ENCODE data around the gene SDF4. TPM values are rescaled to one million over a fixed set of nuclear protein-coding genes. Genes with fewer than 3 reads are reported as not detected.

The SDF4 gene
- total RNA-seq, 3 donors from 2014 or later (not counting 1 experiment from before 2014, with no cell fraction given), result 176 to 211 (median 184) TPM

- ATAC-seq (no peak), DNase-seq (no peak)
- TF ChIP-seq, protein P1, sequence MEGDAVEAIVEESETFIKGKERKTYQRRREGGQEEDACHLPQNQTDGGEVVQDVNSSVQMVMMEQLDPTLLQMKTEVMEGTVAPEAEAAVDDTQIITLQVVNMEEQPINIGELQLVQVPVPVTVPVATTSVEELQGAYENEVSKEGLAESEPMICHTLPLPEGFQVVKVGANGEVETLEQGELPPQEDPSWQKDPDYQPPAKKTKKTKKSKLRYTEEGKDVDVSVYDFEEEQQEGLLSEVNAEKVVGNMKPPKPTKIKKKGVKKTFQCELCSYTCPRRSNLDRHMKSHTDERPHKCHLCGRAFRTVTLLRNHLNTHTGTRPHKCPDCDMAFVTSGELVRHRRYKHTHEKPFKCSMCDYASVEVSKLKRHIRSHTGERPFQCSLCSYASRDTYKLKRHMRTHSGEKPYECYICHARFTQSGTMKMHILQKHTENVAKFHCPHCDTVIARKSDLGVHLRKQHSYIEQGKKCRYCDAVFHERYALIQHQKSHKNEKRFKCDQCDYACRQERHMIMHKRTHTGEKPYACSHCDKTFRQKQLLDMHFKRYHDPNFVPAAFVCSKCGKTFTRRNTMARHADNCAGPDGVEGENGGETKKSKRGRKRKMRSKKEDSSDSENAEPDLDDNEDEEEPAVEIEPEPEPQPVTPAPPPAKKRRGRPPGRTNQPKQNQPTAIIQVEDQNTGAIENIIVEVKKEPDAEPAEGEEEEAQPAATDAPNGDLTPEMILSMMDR (IDR thresholded peaks at IDR 0.05), result no peak
- no peaks in the 10 kb centered on the region for H3K27me3 Mint-ChIP-seq (ENCODE audit: low read depth in 2 of 2)
- intact Hi-C loops (cut with micrococcal nuclease), result no loop called here
- Histone ChIP-seq H3K27me3 (ENCODE audit: control insufficient read depth, insufficient read depth, low read length) (no peaks in the 10 kb centered on the region), H3K27ac (ENCODE audit: low read length) (no peak overlapping the region), H3K4me3 (ENCODE audit: low read length) (no peak overlapping the region), H3K4me1 (ENCODE audit: control insufficient read depth, insufficient read depth, low read length) (peaks cover 9% of the 10 kb centered on the region), H3K9me3 (ENCODE audit: control insufficient read depth, insufficient read depth, low read length) (no peaks in the 10 kb centered on the region), H3K36me3 (ENCODE audit: control insufficient read depth, insufficient read depth, low read length) (peaks cover 40% of the 10 kb centered on the region)
- H3K27ac Mint-ChIP-seq, result peak overlapping the region; percentile 11 to 50
- H3K36me3 Mint-ChIP-seq, result no peaks in the 10 kb centered on the region
- peaks cover 15 to 31% of the 10 kb centered on the region in 2 donors for H3K4me1 Mint-ChIP-seq
- 85% methylated on average over 26 of the region's 26 CpGs for WGBS (ENCODE audit: insufficient coverage)
- H3K9me3 Mint-ChIP-seq, result no peaks in the 10 kb centered on the region
- H3K4me3 Mint-ChIP-seq, result no peak overlapping the region
Measured at GRCh38 chr1:1259951-1260600, 28.3 kb upstream of the SDF4 start.

DNA sequence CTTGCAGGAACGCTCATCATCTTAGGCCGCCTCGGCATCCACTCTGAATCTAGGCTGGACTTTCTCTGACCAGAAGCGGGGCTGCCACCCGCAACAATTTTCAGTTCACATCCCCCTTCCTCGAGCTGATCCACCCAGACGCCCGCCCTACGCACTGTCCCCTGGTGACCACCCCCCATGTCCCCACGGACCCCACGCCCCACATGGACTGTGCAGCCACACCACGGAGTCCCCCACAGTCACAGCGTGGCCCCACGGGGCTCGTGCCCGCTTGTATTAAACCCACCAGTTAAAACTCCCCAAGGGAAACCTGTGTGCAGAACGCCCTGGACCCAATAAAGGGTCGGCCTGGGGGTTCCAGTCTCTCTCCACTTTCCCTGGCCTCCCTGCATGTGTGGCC, 27.7 kb upstream of the SDF4 start:
- Mint-ChIP-seq H3K36me3 (no peaks in the 10 kb centered on the region), H3K27ac (peak overlapping the region; percentile 11 to 50)
- 98% methylated on average over 18 of the region's 18 CpGs for WGBS (ENCODE audit: insufficient coverage)

DNA sequence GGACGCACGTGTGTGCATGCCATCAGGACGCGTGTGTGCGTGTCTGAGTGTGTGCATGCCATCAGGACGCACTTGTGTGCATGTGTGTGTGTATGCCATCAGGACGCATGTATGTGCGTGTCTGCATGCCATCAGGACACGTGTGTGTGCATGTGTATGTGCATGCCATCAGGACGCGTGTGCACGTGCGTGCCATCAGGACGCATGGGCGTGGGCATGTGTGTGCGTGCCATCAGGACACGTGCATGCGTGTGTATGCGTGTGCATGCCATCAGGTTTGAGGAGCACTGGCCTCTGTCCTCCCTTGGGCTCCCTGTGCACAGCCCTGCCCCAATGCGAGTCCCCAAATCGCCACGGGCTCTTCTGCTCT, 27.3 kb upstream of the SDF4 start:
- 98% methylated on average over 22 of the region's 22 CpGs for WGBS (ENCODE audit: insufficient coverage)
- Mint-ChIP-seq H3K4me3 (no peak overlapping the region), H3K9me3 (no peaks in the 10 kb centered on the region), H3K4me1 (peaks cover 15 to 31% of the 10 kb centered on the region in 2 donors), H3K36me3 (no peaks in the 10 kb centered on the region), H3K27ac (no peak overlapping the region), H3K27me3 (ENCODE audit: low read depth in 2 of 2) (no peaks in the 10 kb centered on the region)
- no peak for ATAC-seq
- TF ChIP-seq, protein P1 (IDR thresholded peaks at IDR 0.05), result no peak
- peaks cover 9% of the 10 kb centered on the region for H3K4me1 ChIP-seq (ENCODE audit: control insufficient read depth, insufficient read depth, low read length)
- DNase-seq, result no peak
- H3K27ac ChIP-seq (ENCODE audit: low read length), result no peak overlapping the region
- H3K4me3 ChIP-seq (ENCODE audit: low read length), result no peak overlapping the region
- intact Hi-C loops (cut with micrococcal nuclease), result no loop called here
- peaks cover 43% of the 10 kb centered on the region for H3K36me3 ChIP-seq (ENCODE audit: control insufficient read depth, insufficient read depth, low read length)
- no peaks in the 10 kb centered on the region for H3K27me3 ChIP-seq (ENCODE audit: control insufficient read depth, insufficient read depth, low read length)
- H3K9me3 ChIP-seq (ENCODE audit: control insufficient read depth, insufficient read depth, low read length), result no peaks in the 10 kb centered on the region

More for the DNA sequence above, 27.7 kb upstream of the SDF4 start:
- no peak overlapping the region for H3K4me3 Mint-ChIP-seq
- peaks cover 15 to 31% of the 10 kb centered on the region in 2 donors for H3K4me1 Mint-ChIP-seq
- H3K27me3 Mint-ChIP-seq (ENCODE audit: low read depth in 2 of 2), result no peaks in the 10 kb centered on the region
- TF ChIP-seq, protein P1 (IDR thresholded peaks at IDR 0.05), result no peak
- no peak for DNase-seq
- no peak for ATAC-seq
- peaks cover 42% of the 10 kb centered on the region for H3K36me3 ChIP-seq (ENCODE audit: control insufficient read depth, insufficient read depth, low read length)
- H3K9me3 Mint-ChIP-seq, result no peaks in the 10 kb centered on the region
- H3K27me3 ChIP-seq (ENCODE audit: control insufficient read depth, insufficient read depth, low read length), result no peaks in the 10 kb centered on the region
- H3K27ac ChIP-seq (ENCODE audit: low read length), result no peak overlapping the region
- H3K4me1 ChIP-seq (ENCODE audit: control insufficient read depth, insufficient read depth, low read length), result peaks cover 9% of the 10 kb centered on the region
- no peaks in the 10 kb centered on the region for H3K9me3 ChIP-seq (ENCODE audit: control insufficient read depth, insufficient read depth, low read length)
- intact Hi-C loops (cut with micrococcal nuclease), result no loop called here
- no peak overlapping the region for H3K4me3 ChIP-seq (ENCODE audit: low read length)

All from natural killer cell (primary cell).